Activated T-helper 9 cell treated with anti-CD3 and anti-CD28 coated beads, Interleukin-2, amount 50 U/mL, for 16 hours (primary cell): Measurements from ENCODE around the gene SCUBE1.
"Not testable (repeated sequence)": the region's sequence is repeated elsewhere in the genome, so short reads cannot be mapped to it uniquely, and the experiment has no call there.

ENCODE experiments used
- DNase-seq: peaks from one replicate; pipeline ENCODE4 v3.0.0-alpha.2; 2020; ENCODE audit warnings: low read depth

Gene SCUBE1

GRCh38 chr22:43301866-43302265 lies 41.3 kb downstream of the SCUBE1 start:
- DNase-seq = no peak

GRCh38 chr22:43300891-43301676 lies 42.1 kb downstream of the SCUBE1 start:
- DNase-seq = no peak

- DNase-seq = no peak
These were observed 43.4 kb downstream of the SCUBE1 start for GRCh38 chr22:43299736-43300135.

GRCh38 chr22:43298062-43298801 lies 44.9 kb downstream of the SCUBE1 start:
- no peak for DNase-seq

GRCh38 chr22:43297270-43298061 lies 45.7 kb downstream of the SCUBE1 start:
- DNase-seq = no peak

GRCh38 chr22:43296276-43296902 lies 46.8 kb downstream of the SCUBE1 start:
- DNase-seq = no peak

- no peak for DNase-seq
These were observed 47.5 kb downstream of the SCUBE1 start for GRCh38 chr22:43295660-43296059.

- DNase-seq = no peak
These were observed 48.0 kb downstream of the SCUBE1 start for GRCh38 chr22:43295173-43295572.

- no peak for DNase-seq
These were observed 49.3 kb downstream of the SCUBE1 start for GRCh38 chr22:43293655-43294392.

GRCh38 chr22:43293259-43293654 lies 49.9 kb downstream of the SCUBE1 start:
- DNase-seq = no peak

GRCh38 chr22:43292630-43293018 lies 50.5 kb downstream of the SCUBE1 start:
- no peak for DNase-seq

GRCh38 chr22:43291381-43291780 lies 51.8 kb downstream of the SCUBE1 start:
- no peak for DNase-seq

GRCh38 chr22:43289976-43290721 lies 53.0 kb downstream of the SCUBE1 start:
- no peak for DNase-seq

- DNase-seq = no peak
These were observed 53.6 kb downstream of the SCUBE1 start for GRCh38 chr22:43289531-43289963.

- DNase-seq = no peak
These were observed 54.3 kb downstream of the SCUBE1 start for GRCh38 chr22:43288807-43289420.

GRCh38 chr22:43288378-43288777 lies 54.8 kb downstream of the SCUBE1 start:
- DNase-seq = no peak

GRCh38 chr22:43287441-43287840 lies 55.7 kb downstream of the SCUBE1 start:
- no peak for DNase-seq

- no peak for DNase-seq
These were observed 61.8 kb downstream of the SCUBE1 start for GRCh38 chr22:43281394-43281793.

- DNase-seq = not testable (repeated sequence)
These were observed 62.7 kb downstream of the SCUBE1 start for GRCh38 chr22:43280523-43280886.

GRCh38 chr22:43279867-43280522 lies 63.2 kb downstream of the SCUBE1 start:
- DNase-seq = no peak
